Vagina (tissue), 2 donors: ENCODE results near the gene PRAMEF2. TPM values are rescaled to one million over a fixed set of nuclear protein-coding genes. Genes with fewer than 3 reads are reported as not detected.
"Not testable (repeated sequence)": the region's sequence is repeated elsewhere in the genome, so short reads cannot be mapped to it uniquely, and the experiment has no call there.

Experiments
- DNase-seq, 2 donors: peaks; one replicate each; pipeline ENCODE4 v3.0.0-alpha.2; 2017; ENCODE audit errors: extremely low spot score in 2 of 2
- H3K27ac ChIP-seq: fragments of 200-600 bp; sonication (generic); one replicate; pipeline ENCODE4 v1.5.1; 2019
- H3K27me3 ChIP-seq: fragments of 200-600 bp; sonication (generic); one replicate; pipeline ENCODE4 v1.5.1; 2019
- H3K36me3 ChIP-seq, 2 donors: fragments of 200-600 bp; sonication (generic); one replicate each; pipeline ENCODE4 v1.5.1; 2017 to 2019
- H3K4me1 ChIP-seq: fragments of 200-600 bp; sonication (generic); one replicate; pipeline ENCODE4 v1.5.1; 2019
- H3K4me3 ChIP-seq, 2 donors: fragments of 200-600 bp; sonication (generic); 1 replicate in 1 of 2; 2 replicates in 1 of 2; pipeline ENCODE4 v1.5.1; 2016 to 2019
- H3K9me3 ChIP-seq: fragments of 200-600 bp; sonication (generic); one replicate; pipeline ENCODE4 v1.5.1; 2019
- POLR2A ChIP-seq, 2 donors: fragments of 450-650 bp; IDR thresholded peaks; one replicate each; pipeline ENCODE4 v1.6.1; 2017; ENCODE audit warnings: antibody characterized with exemption in 2 of 2, mild to moderate bottlenecking in 2 of 2, moderate library complexity in 2 of 2
- POLR2AphosphoS5 ChIP-seq, 2 donors: sonication (generic); formaldehyde crosslinking; IDR thresholded peaks; one replicate each; pipeline ENCODE4 v1.9.0; 2017; ENCODE audit warnings: antibody characterized with exemption in 2 of 2, mild to moderate bottlenecking in 2 of 2, low read depth in 1 of 2; ENCODE audit not compliant: insufficient read depth in 1 of 2
- intact Hi-C: fragments of 100-400 bp; cut with DNase I; formaldehyde crosslinking; loops from one replicate; pipeline ENCODE4 v1.15.1; 2023
- total RNA-seq: library from RNA; depleted of rRNA; stranded (reverse); fragments of >200 nt; gene quantifications from one replicate; pipeline ENCODE4 v1.2.3, GENCODE V29; 2016
- TF ChIP-seq, protein P1 (sequence below), 3 experiments: fragments of 450-650 bp in 2 of 3; fragments of 200-600 bp in 1 of 3; sonication (generic) in 1 of 3; IDR thresholded peaks; one replicate each; pipeline ENCODE4 v1.5.1; 2017 to 2019; ENCODE audit warnings: antibody characterized with exemption in 3 of 3, mild to moderate bottlenecking in 2 of 3, moderate library complexity in 2 of 3

The PRAMEF2 gene, protein sequence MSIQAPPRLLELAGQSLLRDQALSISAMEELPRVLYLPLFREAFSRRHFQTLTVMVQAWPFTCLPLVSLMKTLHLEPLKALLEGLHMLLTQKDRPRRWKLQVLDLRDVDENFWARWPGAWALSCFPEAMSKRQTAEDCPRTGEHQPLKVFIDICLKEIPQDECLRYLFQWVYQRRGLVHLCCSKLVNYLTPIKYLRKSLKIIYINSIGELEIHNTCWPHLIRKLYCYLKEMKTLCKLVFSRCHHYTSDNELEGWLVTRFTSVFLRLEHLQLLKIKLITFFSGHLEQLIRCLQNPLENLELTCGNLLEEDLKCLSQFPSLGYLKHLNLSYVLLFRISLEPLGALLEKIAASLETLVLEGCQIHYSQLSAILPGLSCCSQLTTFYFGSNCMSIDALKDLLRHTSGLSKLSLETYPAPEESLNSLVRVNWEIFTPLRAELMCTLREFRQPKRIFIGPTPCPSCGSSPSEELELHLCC
- total RNA-seq: not detected

DNA sequence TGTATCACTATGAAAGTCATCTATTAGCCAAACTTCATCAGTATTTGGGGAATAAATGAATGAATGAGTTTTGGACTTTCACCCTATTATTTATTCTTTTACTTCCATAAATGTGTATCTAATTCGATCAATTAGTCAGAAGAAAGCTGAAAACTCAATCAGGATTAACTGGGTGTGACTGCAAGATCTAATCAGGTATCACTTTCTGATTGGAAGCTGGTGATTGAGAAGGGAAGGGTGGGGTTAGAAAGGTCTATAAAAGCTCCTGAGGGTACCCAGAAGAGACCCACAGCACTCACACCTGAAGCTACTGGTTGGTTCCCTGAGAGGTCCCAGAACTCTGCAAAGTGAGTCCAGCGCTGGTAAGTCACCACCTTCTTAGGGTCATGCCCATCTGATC lies at the start of gene PRAMEF2:
PRAMEF2 (plus strand) TSS at position 301 of the 400 bp plus-strand sequence. CDS start 1,924 bp downstream, outside the sequence.
- H3K36me3 ChIP-seq, H3K9me3 ChIP-seq, H3K27me3 ChIP-seq, H3K27ac ChIP-seq, H3K4me3 ChIP-seq, intact Hi-C loops, H3K4me1 ChIP-seq, DNase-seq: not testable (repeated sequence)

DNA sequence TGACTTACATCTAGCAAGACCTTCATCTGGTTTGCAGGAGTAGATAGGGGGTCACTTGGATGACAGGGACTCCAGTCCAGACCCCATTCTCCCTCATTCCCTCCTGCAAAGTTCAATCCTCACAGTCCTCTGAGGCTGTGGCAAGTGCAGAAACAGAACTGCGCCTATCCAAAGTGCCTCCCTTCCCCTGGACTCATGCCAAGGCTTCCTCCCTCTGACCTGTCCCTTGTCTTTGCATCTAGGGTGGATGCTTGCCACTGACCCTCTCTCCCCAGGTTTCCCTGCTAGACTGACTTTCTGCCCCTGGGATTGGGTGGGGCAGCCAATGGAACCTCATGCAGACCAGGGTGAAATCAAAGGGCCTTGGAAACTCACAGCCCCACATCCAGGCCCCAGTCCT lies 47.0 kb upstream of the PRAMEF2 start:
- Histone ChIP-seq H3K4me3 (no peak overlapping the region), H3K27me3 (no peaks in the 10 kb centered on the region), H3K36me3 (no peaks in the 10 kb centered on the region), H3K9me3 (no peaks in the 10 kb centered on the region), H3K4me1 (no peaks in the 10 kb centered on the region), H3K27ac (no peak overlapping the region)
- intact Hi-C loops: no loop called here
- no peak for TF ChIP-seq POLR2A (IDR thresholded peaks at IDR 0.05)
- TF ChIP-seq, protein P1, sequence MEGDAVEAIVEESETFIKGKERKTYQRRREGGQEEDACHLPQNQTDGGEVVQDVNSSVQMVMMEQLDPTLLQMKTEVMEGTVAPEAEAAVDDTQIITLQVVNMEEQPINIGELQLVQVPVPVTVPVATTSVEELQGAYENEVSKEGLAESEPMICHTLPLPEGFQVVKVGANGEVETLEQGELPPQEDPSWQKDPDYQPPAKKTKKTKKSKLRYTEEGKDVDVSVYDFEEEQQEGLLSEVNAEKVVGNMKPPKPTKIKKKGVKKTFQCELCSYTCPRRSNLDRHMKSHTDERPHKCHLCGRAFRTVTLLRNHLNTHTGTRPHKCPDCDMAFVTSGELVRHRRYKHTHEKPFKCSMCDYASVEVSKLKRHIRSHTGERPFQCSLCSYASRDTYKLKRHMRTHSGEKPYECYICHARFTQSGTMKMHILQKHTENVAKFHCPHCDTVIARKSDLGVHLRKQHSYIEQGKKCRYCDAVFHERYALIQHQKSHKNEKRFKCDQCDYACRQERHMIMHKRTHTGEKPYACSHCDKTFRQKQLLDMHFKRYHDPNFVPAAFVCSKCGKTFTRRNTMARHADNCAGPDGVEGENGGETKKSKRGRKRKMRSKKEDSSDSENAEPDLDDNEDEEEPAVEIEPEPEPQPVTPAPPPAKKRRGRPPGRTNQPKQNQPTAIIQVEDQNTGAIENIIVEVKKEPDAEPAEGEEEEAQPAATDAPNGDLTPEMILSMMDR (IDR thresholded peaks at IDR 0.05): no peak
- TF ChIP-seq POLR2AphosphoS5 (IDR thresholded peaks at IDR 0.05; ENCODE audit: insufficient read depth in 1 of 2, low read depth in 1 of 2): no peak
- DNase-seq: no peak

DNA sequence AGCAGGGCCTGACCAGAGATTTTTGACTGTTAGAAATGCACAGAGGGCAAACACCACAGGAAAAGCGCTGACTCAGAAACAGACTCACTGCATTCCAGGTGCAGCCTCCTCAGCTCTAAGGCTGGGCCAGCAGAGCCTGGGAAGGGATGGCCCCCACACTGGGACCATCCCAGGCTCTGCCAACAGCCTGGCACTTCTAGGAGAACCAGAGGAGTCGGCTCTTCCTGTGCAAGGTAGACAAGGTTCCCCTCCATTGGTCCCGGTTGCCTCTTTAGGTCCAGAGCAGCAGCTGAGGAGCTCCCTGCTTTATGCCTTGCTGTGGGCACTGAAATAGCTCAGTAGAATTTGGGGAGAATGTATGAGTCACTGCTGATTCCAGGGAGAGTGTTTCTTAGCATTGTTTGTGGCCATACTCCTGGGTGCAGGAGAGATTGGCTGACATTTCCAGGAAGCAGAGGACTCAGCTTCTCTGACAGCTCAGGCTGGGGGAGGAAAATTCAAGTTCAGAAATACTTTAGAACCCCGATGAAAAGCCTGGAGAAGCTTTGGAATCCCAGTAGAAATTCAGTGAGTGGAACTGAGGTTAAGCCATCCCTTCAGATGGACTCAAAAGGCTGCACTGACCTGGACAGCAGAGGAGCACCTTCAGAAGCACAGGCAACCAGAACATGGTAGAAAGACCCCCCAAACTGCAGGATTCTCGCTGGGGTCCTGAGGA lies 46.0 kb upstream of the PRAMEF2 start:
- intact Hi-C loops: no loop called here
- TF ChIP-seq, protein P1 (IDR thresholded peaks at IDR 0.05): no peak
- TF ChIP-seq POLR2AphosphoS5 (IDR thresholded peaks at IDR 0.05; ENCODE audit: insufficient read depth in 1 of 2, low read depth in 1 of 2): no peak
- no peak for TF ChIP-seq POLR2A (IDR thresholded peaks at IDR 0.05)
- Histone ChIP-seq H3K27me3 (no peaks in the 10 kb centered on the region), H3K36me3 (no peaks in the 10 kb centered on the region), H3K4me1 (no peaks in the 10 kb centered on the region), H3K27ac (no peak overlapping the region), H3K4me3 (no peak overlapping the region), H3K9me3 (no peaks in the 10 kb centered on the region)
- DNase-seq: no peak

DNA sequence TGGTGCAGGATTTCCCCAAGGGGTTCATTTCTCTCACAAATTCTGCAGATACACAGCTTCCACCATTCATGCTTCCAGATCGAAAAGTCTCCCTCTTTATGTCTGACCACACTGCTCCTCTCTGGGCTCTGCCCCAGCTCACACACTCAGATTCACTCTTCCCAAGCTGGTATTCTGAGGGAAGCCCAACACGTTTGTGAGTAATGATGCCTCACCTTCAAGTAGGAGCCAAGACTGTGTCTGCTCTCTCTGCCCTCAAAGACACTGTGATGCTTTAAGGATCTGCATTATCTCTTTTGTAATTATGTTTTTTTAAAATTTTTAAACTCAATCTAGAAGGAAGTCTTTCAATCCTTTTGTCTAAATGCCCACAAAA lies 45.5 kb upstream of the PRAMEF2 start:
- H3K27me3 ChIP-seq: no peaks in the 10 kb centered on the region
- H3K9me3 ChIP-seq: no peaks in the 10 kb centered on the region
- H3K4me1 ChIP-seq: no peaks in the 10 kb centered on the region
- no peak overlapping the region for H3K4me3 ChIP-seq
- TF ChIP-seq POLR2AphosphoS5 (IDR thresholded peaks at IDR 0.05; ENCODE audit: insufficient read depth in 1 of 2, low read depth in 1 of 2) (no peak), POLR2A (IDR thresholded peaks at IDR 0.05) (no peak)
- TF ChIP-seq, protein P1 (IDR thresholded peaks at IDR 0.05): no peak
- H3K36me3 ChIP-seq: no peaks in the 10 kb centered on the region
- H3K27ac ChIP-seq: no peak overlapping the region
- intact Hi-C loops: no loop called here
- DNase-seq: no peak

DNA sequence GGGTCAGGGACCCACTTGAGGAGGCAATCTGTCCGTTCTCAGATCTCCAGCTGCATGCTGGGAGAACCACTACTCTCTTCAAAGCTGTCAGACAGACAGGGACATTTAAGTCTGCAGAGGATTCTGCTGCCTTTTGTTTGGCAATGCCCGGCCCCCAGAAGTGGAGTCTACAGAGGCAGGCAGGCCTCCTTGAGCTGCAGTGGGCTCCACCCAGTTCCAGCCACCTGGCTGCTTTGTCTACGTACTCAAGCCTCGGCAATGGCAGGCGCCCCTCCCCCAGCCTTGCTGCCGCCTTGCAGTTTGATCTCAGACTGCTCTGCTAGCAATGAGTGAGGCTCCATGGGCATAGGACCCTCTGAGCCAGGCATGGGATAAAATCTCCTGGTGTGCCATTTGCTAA lies 37.8 kb upstream of the PRAMEF2 start:
- intact Hi-C loops, H3K9me3 ChIP-seq, H3K4me1 ChIP-seq, H3K36me3 ChIP-seq, H3K27ac ChIP-seq, H3K4me3 ChIP-seq, DNase-seq, H3K27me3 ChIP-seq: not testable (repeated sequence)

DNA sequence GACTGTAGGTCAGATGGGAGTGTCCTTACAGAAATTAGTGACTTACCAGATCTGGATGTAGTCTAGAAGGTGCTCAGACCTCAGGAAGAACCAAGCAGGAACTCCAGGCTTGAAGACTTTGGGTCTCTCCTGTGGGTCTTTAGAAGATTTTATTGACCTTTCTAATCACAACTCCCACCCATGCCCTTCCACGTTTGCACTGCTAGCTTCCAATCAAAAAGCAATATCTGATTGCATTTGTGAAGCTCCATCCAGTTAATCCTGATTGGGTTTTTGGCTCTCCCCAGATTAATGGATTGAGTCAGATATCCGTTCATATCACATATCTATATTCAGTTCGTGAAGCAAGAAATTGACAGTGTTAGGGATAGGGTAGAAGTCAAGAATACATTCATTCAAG lies 25.6 kb upstream of the PRAMEF2 start, which contains the start of gene PRAMEF11:
PRAMEF11 (minus strand) TSS at position 101 of the 400 bp plus-strand sequence. CDS start 2,621 bp downstream, outside the sequence.
- H3K27me3 ChIP-seq, H3K4me3 ChIP-seq, H3K9me3 ChIP-seq, DNase-seq, H3K27ac ChIP-seq, H3K4me1 ChIP-seq, intact Hi-C loops, H3K36me3 ChIP-seq: not testable (repeated sequence)

DNA sequence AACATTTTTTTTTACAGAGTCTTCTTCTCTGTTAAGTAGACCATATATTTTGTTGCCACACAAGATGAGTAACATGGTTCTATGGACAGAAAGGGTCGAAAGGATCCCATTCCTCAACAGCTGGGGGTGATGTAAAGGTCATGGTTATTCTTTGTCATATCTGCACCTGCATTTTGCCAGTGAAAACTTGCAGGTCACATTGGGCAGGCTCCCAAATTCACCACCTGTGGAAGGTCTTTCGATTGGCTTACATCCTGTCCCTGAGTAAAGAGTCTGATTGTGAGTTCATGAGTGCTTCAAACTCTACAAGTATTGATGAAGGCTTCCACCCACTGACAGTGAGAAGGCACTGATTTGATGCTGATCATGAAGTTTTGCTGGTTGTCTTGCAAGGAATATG lies 23.6 kb upstream of the PRAMEF2 start:
- DNase-seq, H3K9me3 ChIP-seq, H3K4me3 ChIP-seq, H3K27ac ChIP-seq, intact Hi-C loops, H3K27me3 ChIP-seq, H3K4me1 ChIP-seq, H3K36me3 ChIP-seq: not testable (repeated sequence)

DNA sequence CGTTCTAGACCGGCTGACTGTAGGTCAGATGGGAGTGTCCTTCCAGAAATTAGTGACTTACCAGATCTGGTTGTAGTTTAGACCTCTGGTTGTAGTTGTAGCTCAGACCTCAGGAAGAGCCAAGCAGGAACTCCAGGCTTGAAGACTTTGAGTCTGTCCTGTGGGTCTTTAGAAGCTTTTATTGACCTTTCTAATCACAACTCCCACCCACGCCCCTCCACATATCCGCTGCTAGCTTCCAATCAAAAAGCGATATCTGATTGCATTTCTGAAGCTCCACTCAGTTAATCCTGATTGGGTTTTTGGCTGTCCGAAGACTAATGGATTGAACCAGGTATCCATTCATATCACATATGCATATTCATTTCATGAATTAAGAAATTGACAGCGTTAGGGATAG lies 8.3 kb upstream of the PRAMEF2 start, which contains the start of gene HNRNPCL1:
HNRNPCL1 (minus strand) TSS at position 101 of the 400 bp plus-strand sequence. CDS start 431 bp downstream, outside the sequence.
- intact Hi-C loops, H3K4me1 ChIP-seq, H3K4me3 ChIP-seq, H3K36me3 ChIP-seq, DNase-seq, H3K27ac ChIP-seq, H3K9me3 ChIP-seq, H3K27me3 ChIP-seq: not testable (repeated sequence)
